ENCODE measurements around the gene ATP5ME.
"Not testable (repeated sequence)": the region's sequence is repeated elsewhere in the genome, so short reads cannot be mapped to it uniquely, and the experiment has no call there.

- not testable (repeated sequence) for TF ChIP-seq POLR2AphosphoS5 (IDR thresholded peaks at IDR 0.05; ENCODE audit: low read depth, low read length); SMC3 (IDR thresholded peaks at IDR 0.05; ENCODE audit: low read depth, low read length); TAF1 (IDR thresholded peaks at IDR 0.05; ENCODE audit: borderline replicate concordance, low read depth, low read length); USF2 (IDR thresholded peaks at IDR 0.05; ENCODE audit: borderline replicate concordance, low read depth, low read length); REST (IDR thresholded peaks at IDR 0.05; ENCODE audit: low read depth, low read length); RFX5 (IDR thresholded peaks at IDR 0.05; ENCODE audit: low read length)
Observed at GRCh38 chr4:642366-642765, 31.7 kb downstream of the ATP5ME start.

Measured in SK-N-SH (cell line).